ENCODE results near the gene SYT9.

- TF ChIP-seq EZH2 (IDR thresholded peaks at IDR 0.05; ENCODE audit: insufficient read depth, low read length) (no peak), CTCF (IDR thresholded peaks at IDR 0.05; ENCODE audit: insufficient read depth, low read depth, low read length) (no peak)
These were observed 199.8 kb downstream of the SYT9 start for GRCh38 chr11:7451520-7451919.

All from astrocyte (in vitro differentiated cells and primary cell).